Stimulated activated memory B cell treated with anti-CD40 and anti-IgM and Interleukin-4, amounts not matched to agents 10 μg/mL and 1 μg/mL and 100 μg/mL, for 72 hours (primary cell): ENCODE measurements around the gene ADCY5.
A peak's percentile ranks its signal among the peaks of the same experiment; 100 is the strongest.

ENCODE experiments used
- ATAC-seq: fragments of 150-1000 bp; cut with Tn5 transposase; 2 replicates; pipeline ENCODE4 v1.10.0; 2021
- H3K27ac Mint-ChIP-seq: one replicate; pipeline ENCODE4 v1.8.0; 2022; ENCODE audit warnings: mild to moderate bottlenecking, mixed read lengths
- H3K27me3 Mint-ChIP-seq: one replicate; pipeline ENCODE4 v1.8.0; 2022; ENCODE audit warnings: mixed read lengths
- H3K36me3 Mint-ChIP-seq: one replicate; pipeline ENCODE4 v1.8.0; 2022; ENCODE audit warnings: mixed read lengths
- H3K4me1 Mint-ChIP-seq: one replicate; pipeline ENCODE4 v1.8.0; 2022; ENCODE audit warnings: mixed read lengths
- H3K4me3 Mint-ChIP-seq: one replicate; pipeline ENCODE4 v1.8.0; 2022; ENCODE audit warnings: mild to moderate bottlenecking, moderate library complexity, mixed read lengths
- H3K9me3 Mint-ChIP-seq: one replicate; pipeline ENCODE4 v1.8.0; 2022; ENCODE audit warnings: mixed read lengths

ADCY5 gene

DNA sequence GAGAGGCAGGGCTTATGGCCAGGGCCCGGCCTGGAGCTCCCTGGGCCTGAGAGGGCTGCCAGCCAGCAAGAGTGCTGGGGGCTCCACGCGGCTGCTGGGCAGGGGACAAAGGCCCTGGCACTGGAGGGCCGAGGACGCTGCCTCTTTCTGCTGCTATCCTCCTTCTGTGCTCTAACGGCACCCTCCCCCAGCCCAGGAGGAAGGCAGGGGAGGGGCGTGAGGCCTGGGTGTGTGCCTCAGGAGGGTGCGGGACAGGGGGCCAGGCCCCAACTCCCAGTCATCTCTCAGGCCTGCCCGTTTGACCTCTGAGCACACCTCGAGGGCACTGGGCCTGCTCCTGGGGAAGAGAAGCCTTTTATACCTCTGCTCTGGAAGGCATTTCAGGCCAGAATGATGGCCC is 115.5 kb downstream of the ADCY5 start:
- H3K36me3 Mint-ChIP-seq, result no peaks in the 10 kb centered on the region
- no peaks in the 10 kb centered on the region for H3K9me3 Mint-ChIP-seq
- no peak overlapping the region for H3K27ac Mint-ChIP-seq
- H3K4me1 Mint-ChIP-seq, result peaks cover 12% of the 10 kb centered on the region
- no peak overlapping the region for H3K4me3 Mint-ChIP-seq
- peaks cover 9% of the 10 kb centered on the region for H3K27me3 Mint-ChIP-seq
- no peak for ATAC-seq

- H3K4me3 Mint-ChIP-seq, result no peak overlapping the region
- H3K36me3 Mint-ChIP-seq, result no peaks in the 10 kb centered on the region
- peaks cover 12% of the 10 kb centered on the region for H3K4me1 Mint-ChIP-seq
- peaks cover 16% of the 10 kb centered on the region for H3K27me3 Mint-ChIP-seq
- H3K9me3 Mint-ChIP-seq, result no peaks in the 10 kb centered on the region
- H3K27ac Mint-ChIP-seq, result no peak overlapping the region
- no peak for ATAC-seq
Observed at GRCh38 chr3:123332124-123332641, 116.7 kb downstream of the ADCY5 start.

GRCh38 chr3:123331651-123332050 is 117.2 kb downstream of the ADCY5 start:
- Mint-ChIP-seq H3K36me3 (no peaks in the 10 kb centered on the region), H3K27me3 (peaks cover 16% of the 10 kb centered on the region), H3K9me3 (no peaks in the 10 kb centered on the region), H3K27ac (no peak overlapping the region), H3K4me3 (no peak overlapping the region), H3K4me1 (peaks cover 17% of the 10 kb centered on the region)
- no peak for ATAC-seq

DNA sequence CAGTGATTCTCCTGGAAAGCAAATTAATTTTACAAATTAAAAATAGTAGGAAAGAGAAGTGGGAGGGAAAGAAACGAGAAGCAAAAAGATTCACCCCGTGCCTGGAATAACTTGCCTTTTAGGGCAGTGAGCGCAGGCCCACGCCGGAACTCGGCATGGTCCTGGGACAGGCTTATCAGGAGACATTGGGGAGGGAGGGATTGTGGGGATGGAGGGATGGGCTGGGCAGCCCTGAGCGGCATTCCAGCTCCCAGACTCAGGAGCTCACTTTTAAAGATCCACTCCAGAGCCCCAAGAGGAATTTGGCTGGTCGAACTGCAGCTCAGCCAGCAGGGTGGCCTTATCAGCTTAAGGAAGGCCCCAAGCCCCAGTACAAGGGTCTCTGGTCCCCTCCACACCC is 117.9 kb downstream of the ADCY5 start:
- Mint-ChIP-seq H3K27me3 (peaks cover 16% of the 10 kb centered on the region), H3K4me3 (no peak overlapping the region), H3K9me3 (no peaks in the 10 kb centered on the region)

DNA sequence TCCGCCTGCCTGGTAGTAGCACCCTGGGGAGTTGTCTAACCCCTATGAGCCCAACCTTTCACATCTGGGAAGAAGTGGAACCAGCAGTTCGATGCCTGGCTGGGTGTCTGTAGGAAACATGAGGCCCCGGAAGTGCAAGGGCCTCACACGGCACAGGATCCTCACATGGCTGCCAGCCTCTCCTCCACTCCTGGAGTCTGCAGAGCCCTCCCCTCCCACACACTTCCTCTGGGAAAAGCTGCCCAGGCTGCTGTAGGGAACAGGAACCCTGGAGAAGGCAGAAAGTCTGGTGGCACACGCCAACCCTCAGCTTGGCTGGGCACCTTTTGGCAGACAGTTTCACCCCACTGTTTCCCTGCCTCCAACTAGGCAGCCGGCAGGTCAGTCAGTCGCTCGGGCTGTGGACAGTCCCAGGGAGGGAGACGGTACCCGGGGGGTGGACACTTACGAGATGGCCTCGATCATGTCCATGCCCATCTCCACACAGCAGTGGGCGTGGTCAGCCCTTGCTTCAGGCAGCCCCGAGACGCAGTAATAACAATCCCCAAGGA is 118.4 kb downstream of the ADCY5 start:
- Mint-ChIP-seq H3K27me3 (peaks cover 16% of the 10 kb centered on the region), H3K4me1 (peaks cover 20% of the 10 kb centered on the region), H3K9me3 (no peaks in the 10 kb centered on the region), H3K4me3 (no peak overlapping the region), H3K36me3 (no peaks in the 10 kb centered on the region), H3K27ac (no peak overlapping the region)
- no peak for ATAC-seq

More for the DNA sequence above, 117.9 kb downstream of the ADCY5 start:
- Mint-ChIP-seq H3K4me1 (peaks cover 20% of the 10 kb centered on the region), H3K27ac (no peak overlapping the region), H3K36me3 (no peaks in the 10 kb centered on the region)
- ATAC-seq, result no peak

GRCh38 chr3:123329636-123330340 is 119.1 kb downstream of the ADCY5 start:
- Mint-ChIP-seq H3K9me3 (no peaks in the 10 kb centered on the region), H3K27me3 (peaks cover 16% of the 10 kb centered on the region)
- no peak for ATAC-seq

GRCh38 chr3:123328851-123329635 is 119.8 kb downstream of the ADCY5 start:
- Mint-ChIP-seq H3K27ac (no peak overlapping the region), H3K4me3 (no peak overlapping the region), H3K36me3 (no peaks in the 10 kb centered on the region), H3K4me1 (peaks cover 13% of the 10 kb centered on the region), H3K27me3 (peaks cover 23% of the 10 kb centered on the region), H3K9me3 (no peaks in the 10 kb centered on the region)
- peak; percentile 55 for ATAC-seq

More at GRCh38 chr3:123329636-123330340, 119.1 kb downstream of the ADCY5 start:
- Mint-ChIP-seq H3K4me3 (no peak overlapping the region), H3K27ac (no peak overlapping the region), H3K36me3 (no peaks in the 10 kb centered on the region), H3K4me1 (peaks cover 14% of the 10 kb centered on the region)

DNA sequence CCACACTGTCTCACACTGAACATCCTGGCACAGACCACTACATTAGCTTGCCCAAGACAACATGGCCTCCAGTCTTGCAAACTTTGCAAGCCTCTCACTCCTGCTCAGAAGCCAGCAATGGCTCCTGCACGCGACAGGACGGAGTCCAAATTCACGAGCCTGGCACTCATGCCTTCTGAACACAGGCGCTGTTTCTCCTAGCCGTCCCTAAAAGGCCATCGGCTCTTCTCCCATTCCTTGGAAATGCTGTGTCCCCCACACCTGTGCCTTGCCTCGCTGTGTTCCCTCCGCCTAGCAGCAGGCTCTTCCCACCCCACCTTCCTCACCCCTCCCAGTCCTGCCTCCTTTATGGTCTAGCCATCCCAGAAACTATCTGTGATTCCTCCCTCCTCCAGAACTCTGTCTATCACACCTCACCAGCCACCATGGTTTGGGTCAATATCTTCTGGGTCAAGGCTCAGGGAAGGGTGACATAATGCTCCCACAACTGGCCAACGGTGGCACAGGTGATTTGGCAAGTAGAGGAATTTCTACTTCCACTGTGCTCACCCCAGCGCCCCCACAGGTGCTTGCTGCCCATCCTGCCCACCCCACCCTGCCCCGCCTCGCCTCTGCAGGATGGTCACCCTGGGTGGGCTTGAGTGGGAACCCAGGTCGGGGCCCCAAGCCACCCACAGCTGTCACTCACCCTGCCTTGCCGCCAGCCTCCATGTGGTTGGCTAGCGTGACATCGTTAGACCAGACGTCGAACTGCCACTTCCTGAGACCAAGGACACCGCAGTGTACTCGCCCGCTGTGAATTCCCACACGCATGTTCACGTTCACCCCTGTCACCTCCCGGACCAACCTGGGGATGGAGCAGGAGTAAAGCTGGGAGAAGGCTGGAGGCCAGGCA is 120.7 kb downstream of the ADCY5 start:
- no peak for ATAC-seq
- Mint-ChIP-seq H3K27ac (no peak overlapping the region), H3K9me3 (no peaks in the 10 kb centered on the region), H3K36me3 (no peaks in the 10 kb centered on the region), H3K4me1 (peaks cover 13% of the 10 kb centered on the region), H3K27me3 (peaks cover 31% of the 10 kb centered on the region), H3K4me3 (no peak overlapping the region)

DNA sequence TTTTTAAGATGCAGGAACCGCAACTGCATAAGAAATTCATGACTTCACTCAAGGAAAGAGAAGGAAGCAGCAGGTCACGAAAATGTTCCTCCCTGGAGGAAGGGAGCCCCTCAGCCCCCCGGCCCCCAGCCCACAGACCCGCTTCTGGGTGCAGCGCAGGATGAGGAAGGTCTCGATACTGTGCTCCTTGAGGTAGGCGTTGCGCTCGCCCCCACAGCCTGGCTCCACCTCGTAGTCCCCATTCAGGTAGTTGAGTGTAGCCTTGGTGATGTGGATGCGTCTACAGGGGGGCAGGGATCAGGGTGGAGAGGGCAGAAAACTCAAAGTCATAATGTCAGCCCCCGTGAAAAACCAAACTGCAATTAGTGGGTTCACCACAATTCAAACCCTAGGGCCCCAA is 121.4 kb downstream of the ADCY5 start:
- H3K9me3 Mint-ChIP-seq, result no peaks in the 10 kb centered on the region
- H3K4me1 Mint-ChIP-seq, result peaks cover 13% of the 10 kb centered on the region
- no peak overlapping the region for H3K4me3 Mint-ChIP-seq
- H3K36me3 Mint-ChIP-seq, result no peaks in the 10 kb centered on the region
- H3K27ac Mint-ChIP-seq, result no peak overlapping the region
- ATAC-seq, result no peak
- peaks cover 38% of the 10 kb centered on the region for H3K27me3 Mint-ChIP-seq

DNA sequence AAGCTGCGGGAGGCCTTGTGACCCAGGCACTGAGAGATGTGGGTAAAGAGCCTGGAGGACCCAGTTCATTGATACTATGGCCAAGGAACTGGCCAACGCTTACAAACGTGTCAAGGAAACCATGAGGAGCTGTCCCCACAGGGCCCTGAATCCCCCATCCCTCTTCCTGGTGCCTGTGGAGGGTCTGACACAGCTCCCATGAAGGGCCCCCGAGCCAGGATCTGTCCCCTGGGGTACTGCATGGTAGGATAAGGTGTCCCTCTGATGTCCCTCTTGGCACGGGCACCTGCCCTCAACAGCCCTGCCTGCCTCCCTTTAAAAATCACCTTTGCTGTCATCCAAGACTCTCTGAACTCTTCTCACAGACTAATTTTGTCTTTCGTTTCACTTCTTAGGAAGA is 122.4 kb downstream of the ADCY5 start:
- H3K9me3 Mint-ChIP-seq, result no peaks in the 10 kb centered on the region

DNA sequence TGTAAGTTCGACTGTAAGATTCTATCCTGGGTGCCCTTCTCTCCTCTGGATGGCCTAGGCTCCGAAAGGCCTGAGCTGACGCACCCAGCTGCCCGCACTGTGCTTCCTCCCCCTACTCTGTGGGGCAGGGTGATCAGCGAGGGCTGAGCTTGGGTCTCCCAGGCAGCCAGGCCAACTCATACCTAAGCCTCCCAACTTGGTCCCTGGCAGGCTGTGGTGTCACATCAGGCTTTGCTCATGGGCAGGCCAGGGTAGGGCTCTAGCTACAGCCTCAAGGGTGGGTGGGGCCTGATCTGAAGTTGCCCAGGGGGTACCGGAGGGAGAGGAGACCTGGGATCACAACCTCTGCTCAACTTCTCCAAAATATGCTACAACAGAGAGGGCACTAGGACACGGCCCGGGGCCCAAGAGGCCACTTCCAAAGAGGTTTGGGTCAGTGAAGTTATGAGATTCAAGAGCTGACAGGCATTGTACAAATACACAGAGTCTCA is 123.1 kb downstream of the ADCY5 start:
- no peak for ATAC-seq
- peaks cover 47% of the 10 kb centered on the region for H3K27me3 Mint-ChIP-seq

More for the DNA sequence above, 122.4 kb downstream of the ADCY5 start:
- H3K36me3 Mint-ChIP-seq, result no peaks in the 10 kb centered on the region
- peaks cover 42% of the 10 kb centered on the region for H3K27me3 Mint-ChIP-seq
- no peak overlapping the region for H3K4me3 Mint-ChIP-seq
- no peak for ATAC-seq
- H3K27ac Mint-ChIP-seq, result no peak overlapping the region
- H3K4me1 Mint-ChIP-seq, result peaks cover 13% of the 10 kb centered on the region

DNA sequence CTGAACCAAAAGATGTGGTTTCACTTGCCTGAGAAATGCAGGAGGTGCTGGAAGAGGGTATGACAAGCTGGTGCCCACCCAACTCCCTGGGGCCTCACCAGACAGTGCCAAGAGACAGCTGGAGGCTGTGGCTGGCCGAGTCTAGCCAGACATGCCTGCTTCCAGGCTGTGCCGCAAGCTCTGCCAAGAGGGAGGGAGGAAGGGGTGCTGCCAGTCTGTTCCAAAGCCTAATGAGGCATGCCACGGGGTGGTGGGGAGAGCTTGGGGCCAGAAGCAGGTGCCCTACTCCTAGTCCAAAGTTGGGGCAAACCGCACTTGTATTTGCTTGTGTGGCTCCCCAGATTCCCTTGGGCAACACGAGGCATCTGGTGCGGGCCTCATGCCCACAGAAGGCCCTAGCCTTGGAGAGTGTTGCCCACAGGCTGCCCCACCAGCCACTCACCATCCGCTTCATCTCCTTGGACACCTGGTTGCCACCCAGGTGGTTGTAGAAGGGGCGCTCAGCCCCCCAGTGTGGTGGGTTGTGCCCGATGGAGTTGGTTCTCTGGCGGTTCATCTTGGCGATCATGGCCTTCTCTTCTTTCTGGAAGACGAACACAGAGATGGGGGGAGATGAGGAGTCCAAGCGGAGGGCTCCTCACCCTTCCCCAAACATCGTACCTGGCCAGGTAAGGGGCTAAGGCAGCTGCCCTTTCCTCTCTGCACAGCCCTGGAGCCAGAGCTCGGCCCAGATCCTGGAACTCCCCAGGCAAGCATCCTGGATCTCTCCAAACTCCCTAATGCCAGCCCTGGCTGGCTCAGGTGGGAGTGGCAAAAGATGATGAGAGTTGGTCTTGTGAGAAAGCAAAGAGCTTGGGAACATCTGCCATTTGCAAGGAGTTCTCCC is 123.8 kb downstream of the ADCY5 start:
- Mint-ChIP-seq H3K27me3 (peaks cover 54% of the 10 kb centered on the region), H3K27ac (no peak overlapping the region), H3K36me3 (no peaks in the 10 kb centered on the region), H3K4me1 (peaks cover 13% of the 10 kb centered on the region), H3K4me3 (no peak overlapping the region), H3K9me3 (no peaks in the 10 kb centered on the region)
- no peak for ATAC-seq

More for the DNA sequence above, 123.1 kb downstream of the ADCY5 start:
- no peak overlapping the region for H3K27ac Mint-ChIP-seq
- no peaks in the 10 kb centered on the region for H3K36me3 Mint-ChIP-seq
- no peak overlapping the region for H3K4me3 Mint-ChIP-seq
- H3K9me3 Mint-ChIP-seq, result no peaks in the 10 kb centered on the region
- H3K4me1 Mint-ChIP-seq, result peaks cover 13% of the 10 kb centered on the region

DNA sequence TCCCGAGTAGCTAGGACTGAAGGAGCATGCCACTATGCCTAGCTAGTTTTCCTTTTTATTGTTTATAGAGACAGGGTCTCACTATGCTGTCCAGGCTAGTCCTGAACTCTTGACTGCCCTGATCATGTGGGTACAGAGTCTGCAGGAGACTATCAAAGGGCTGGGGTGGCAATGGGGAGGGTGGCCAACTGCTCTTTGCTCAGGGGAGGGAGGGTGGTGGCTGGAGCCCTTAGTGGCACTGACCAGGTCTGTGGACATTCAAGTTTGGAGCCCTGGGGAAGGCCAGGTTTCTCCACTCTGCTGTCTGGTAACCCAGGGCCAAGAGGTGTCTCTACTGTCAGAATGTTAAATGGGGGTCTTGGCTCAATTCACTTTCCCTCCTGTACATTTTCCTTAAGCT is 125.1 kb downstream of the ADCY5 start:
- no peak for ATAC-seq
- Mint-ChIP-seq H3K27ac (no peak overlapping the region), H3K27me3 (peaks cover 57% of the 10 kb centered on the region), H3K4me3 (no peak overlapping the region), H3K4me1 (peaks cover 11% of the 10 kb centered on the region), H3K9me3 (no peaks in the 10 kb centered on the region), H3K36me3 (no peaks in the 10 kb centered on the region)

DNA sequence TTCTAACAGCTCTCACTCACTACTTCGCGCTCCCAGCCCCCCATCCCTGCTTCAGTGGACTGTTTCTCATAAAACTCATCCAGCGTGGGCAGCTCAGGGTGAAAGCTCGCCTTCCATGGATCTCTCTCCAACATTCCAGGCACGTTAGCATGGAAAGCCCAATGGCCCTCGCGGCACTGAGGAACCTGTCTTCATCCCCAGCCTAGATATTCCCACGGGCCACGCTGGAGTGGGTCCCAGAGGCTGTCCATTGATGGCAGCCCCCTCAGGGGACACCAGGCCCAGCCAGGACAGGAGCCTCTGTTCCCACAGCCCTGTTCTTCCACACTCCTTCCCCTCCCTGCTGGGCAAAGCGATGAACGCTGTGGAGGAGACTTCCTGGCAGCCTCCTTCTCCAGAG is 126.0 kb downstream of the ADCY5 start:
- Mint-ChIP-seq H3K36me3 (no peaks in the 10 kb centered on the region), H3K27ac (no peak overlapping the region), H3K4me3 (no peak overlapping the region), H3K27me3 (peaks cover 48% of the 10 kb centered on the region), H3K9me3 (no peaks in the 10 kb centered on the region), H3K4me1 (peaks cover 8% of the 10 kb centered on the region)
- ATAC-seq, result no peak
